ENCODE data around the gene PRKCE. TPM values are rescaled to one million over a fixed set of nuclear protein-coding genes. Genes with fewer than 3 reads are reported as not detected.
A peak's percentile ranks its signal among the peaks of the same experiment; 100 is the strongest.

Gene PRKCE
- total and polyA plus RNA-seq, 4 experiments from 2014 or later: 1.8 to 21.7 (median 11.0) TPM

GRCh38 chr2:45797451-45798230, 146.2 kb downstream of the PRKCE start:
- H3K36me3 ChIP-seq (ENCODE audit: insufficient read depth, low read length): no peaks in the 10 kb centered on the region
- ChIA-PET CTCF (ENCODE audit: partially characterized antibody) (interaction anchor here (1.2 to 3.8 kb wide), 2 partner anchors 9 to 18 kb away, joined by 4 to 19 read pairs; no protein-coding TSS in a partner anchor), POLR2A (ENCODE audit: partially characterized antibody) (no interaction called here)
- H3K27me3 Mint-ChIP-seq: no peaks in the 10 kb centered on the region
- H3K27me3 ChIP-seq (ENCODE audit: insufficient read depth, low read length): no peaks in the 10 kb centered on the region
- peaks cover 0 to 4% of the 10 kb centered on the region in 2 donors for H3K36me3 Mint-ChIP-seq
- no peak for DNase-seq
- H3K4me3 Mint-ChIP-seq: no peak overlapping the region
- H3K27ac Mint-ChIP-seq: no peak overlapping the region
- peaks cover 2 to 7% (median 4%) of the 10 kb centered on the region in 4 donors for H3K4me1 Mint-ChIP-seq
- H3K9me3 Mint-ChIP-seq: no peaks in the 10 kb centered on the region
- intact Hi-C loops (cut with micrococcal nuclease): no loop called here
- H3K4me1 ChIP-seq (ENCODE audit: insufficient read depth, low read length): no peaks in the 10 kb centered on the region
- no peak overlapping the region for H3K4me3 ChIP-seq (ENCODE audit: low read length in 2 of 2)
- H3K27ac ChIP-seq (ENCODE audit: low read depth, low read length): no peak overlapping the region
- no peaks in the 10 kb centered on the region for H3K9me3 ChIP-seq (ENCODE audit: control insufficient read depth in 1 of 2, low read length in 2 of 2)

- H3K4me3 ChIP-seq (ENCODE audit: low read length in 2 of 2): no peak overlapping the region
- ChIA-PET POLR2A (ENCODE audit: partially characterized antibody) (no interaction called here), CTCF (ENCODE audit: partially characterized antibody) (no interaction called here)
- intact Hi-C loops (cut with micrococcal nuclease): no loop called here
- peaks cover 0 to 3% (median 2%) of the 10 kb centered on the region in 4 donors for H3K4me1 Mint-ChIP-seq
- no peaks in the 10 kb centered on the region for H3K36me3 ChIP-seq (ENCODE audit: insufficient read depth, low read length)
- no peaks in the 10 kb centered on the region for H3K27me3 ChIP-seq (ENCODE audit: insufficient read depth, low read length)
- no peaks in the 10 kb centered on the region for H3K9me3 ChIP-seq (ENCODE audit: control insufficient read depth in 1 of 2, low read length in 2 of 2)
- H3K27ac ChIP-seq (ENCODE audit: low read depth, low read length): no peak overlapping the region
- H3K4me3 Mint-ChIP-seq: no peak overlapping the region
- no peak overlapping the region for H3K27ac Mint-ChIP-seq
- peaks cover 0 to 4% of the 10 kb centered on the region in 2 donors for H3K36me3 Mint-ChIP-seq
- DNase-seq: no peak
- no peaks in the 10 kb centered on the region for H3K9me3 Mint-ChIP-seq
- no peaks in the 10 kb centered on the region for H3K27me3 Mint-ChIP-seq
- no peaks in the 10 kb centered on the region for H3K4me1 ChIP-seq (ENCODE audit: insufficient read depth, low read length)
Measured at GRCh38 chr2:45799679-45800381, 148.4 kb downstream of the PRKCE start.

- intact Hi-C loops (cut with micrococcal nuclease): no loop called here
- DNase-seq: no peak
- Histone ChIP-seq H3K9me3 (ENCODE audit: control insufficient read depth in 1 of 2, low read length in 2 of 2) (no peaks in the 10 kb centered on the region), H3K27ac (ENCODE audit: low read depth, low read length) (no peak overlapping the region), H3K4me1 (ENCODE audit: insufficient read depth, low read length) (no peaks in the 10 kb centered on the region), H3K36me3 (ENCODE audit: insufficient read depth, low read length) (no peaks in the 10 kb centered on the region), H3K27me3 (ENCODE audit: insufficient read depth, low read length) (no peaks in the 10 kb centered on the region), H3K4me3 (ENCODE audit: low read length in 2 of 2) (no peak overlapping the region)
- ChIA-PET POLR2A (ENCODE audit: partially characterized antibody) (no interaction called here), CTCF (ENCODE audit: partially characterized antibody) (interaction anchor here (1.2 kb wide), 1 partner anchor 23 kb away, joined by 4 read pairs; no protein-coding TSS in a partner anchor)
- peaks cover 0 to 4% (median 2%) of the 10 kb centered on the region in 4 donors for H3K4me1 Mint-ChIP-seq
- no peaks in the 10 kb centered on the region for H3K9me3 Mint-ChIP-seq
- H3K36me3 Mint-ChIP-seq: no peaks in the 10 kb centered on the region
- no peak overlapping the region for H3K27ac Mint-ChIP-seq
- H3K4me3 Mint-ChIP-seq: no peak overlapping the region
- no peaks in the 10 kb centered on the region for H3K27me3 Mint-ChIP-seq
Measured at GRCh38 chr2:45802499-45803138, 151.1 kb downstream of the PRKCE start.

- CTCF ChIA-PET (ENCODE audit: partially characterized antibody): interaction anchor here (1.1 kb wide), 1 partner anchor 26 kb away, joined by 4 read pairs; no protein-coding TSS in a partner anchor
- Histone ChIP-seq H3K4me1 (ENCODE audit: insufficient read depth, low read length) (no peaks in the 10 kb centered on the region), H3K4me3 (ENCODE audit: low read length in 2 of 2) (no peak overlapping the region), H3K27ac (ENCODE audit: low read depth, low read length) (no peak overlapping the region), H3K27me3 (ENCODE audit: insufficient read depth, low read length) (no peaks in the 10 kb centered on the region), H3K9me3 (ENCODE audit: control insufficient read depth in 1 of 2, low read length in 2 of 2) (no peaks in the 10 kb centered on the region), H3K36me3 (ENCODE audit: insufficient read depth, low read length) (no peaks in the 10 kb centered on the region)
- Mint-ChIP-seq H3K4me3 (no peak overlapping the region), H3K4me1 (peaks cover 0 to 5% (median 2%) of the 10 kb centered on the region in 4 donors), H3K27me3 (no peaks in the 10 kb centered on the region), H3K36me3 (no peaks in the 10 kb centered on the region), H3K9me3 (peaks cover 0 to 2% (median 0%) of the 10 kb centered on the region in 8 donors), H3K27ac (no peak overlapping the region)
- intact Hi-C loops (cut with micrococcal nuclease): no loop called here
- DNase-seq: no peak
- POLR2A ChIA-PET (ENCODE audit: partially characterized antibody): no interaction called here
Measured at GRCh38 chr2:45804987-45805755, 153.7 kb downstream of the PRKCE start.

GRCh38 chr2:45806563-45807358, 155.3 kb downstream of the PRKCE start:
- Histone ChIP-seq H3K4me1 (ENCODE audit: insufficient read depth, low read length) (no peaks in the 10 kb centered on the region), H3K27me3 (ENCODE audit: insufficient read depth, low read length) (no peaks in the 10 kb centered on the region), H3K9me3 (ENCODE audit: control insufficient read depth in 1 of 2, low read length in 2 of 2) (no peaks in the 10 kb centered on the region), H3K4me3 (ENCODE audit: low read length in 2 of 2) (no peak overlapping the region), H3K36me3 (ENCODE audit: insufficient read depth, low read length) (no peaks in the 10 kb centered on the region), H3K27ac (ENCODE audit: low read depth, low read length) (no peak overlapping the region)
- Mint-ChIP-seq H3K4me1 (peaks cover 0 to 3% (median under 1%) of the 10 kb centered on the region in 4 donors), H3K27me3 (no peaks in the 10 kb centered on the region), H3K27ac (no peak overlapping the region), H3K36me3 (no peaks in the 10 kb centered on the region), H3K9me3 (peaks cover 0 to 2% (median 0%) of the 10 kb centered on the region in 8 donors), H3K4me3 (peak overlapping the region in 1 of 8 donors; percentile 16)
- CTCF ChIA-PET (ENCODE audit: partially characterized antibody): interaction anchor here (1.1 to 1.6 kb wide), 2 partner anchors 9 to 28 kb away, joined by 3 to 4 read pairs; no protein-coding TSS in a partner anchor
- POLR2A ChIA-PET (ENCODE audit: partially characterized antibody): no interaction called here
- DNase-seq: no peak
- intact Hi-C loops (cut with micrococcal nuclease): no loop called here

GRCh38 chr2:45808294-45808800, 156.9 kb downstream of the PRKCE start:
- Histone ChIP-seq H3K4me3 (ENCODE audit: low read length in 2 of 2) (no peak overlapping the region), H3K4me1 (ENCODE audit: insufficient read depth, low read length) (no peaks in the 10 kb centered on the region), H3K27me3 (ENCODE audit: insufficient read depth, low read length) (no peaks in the 10 kb centered on the region), H3K9me3 (ENCODE audit: control insufficient read depth in 1 of 2, low read length in 2 of 2) (no peaks in the 10 kb centered on the region), H3K36me3 (ENCODE audit: insufficient read depth, low read length) (no peaks in the 10 kb centered on the region), H3K27ac (ENCODE audit: low read depth, low read length) (no peak overlapping the region)
- peaks cover 0 to 2% (median 0%) of the 10 kb centered on the region in 8 donors for H3K9me3 Mint-ChIP-seq
- H3K27me3 Mint-ChIP-seq: no peaks in the 10 kb centered on the region
- CTCF ChIA-PET (ENCODE audit: partially characterized antibody): interaction anchor here (0.5 kb wide), 1 partner anchor 1202 kb away, joined by 3 read pairs; no protein-coding TSS in a partner anchor
- no peaks in the 10 kb centered on the region for H3K36me3 Mint-ChIP-seq
- H3K27ac Mint-ChIP-seq: no peak overlapping the region
- POLR2A ChIA-PET (ENCODE audit: partially characterized antibody): no interaction called here
- no peak for DNase-seq
- intact Hi-C loops (cut with micrococcal nuclease): no loop called here
- H3K4me1 Mint-ChIP-seq: peaks cover 0 to 3% (median under 1%) of the 10 kb centered on the region in 4 donors
- no peak overlapping the region for H3K4me3 Mint-ChIP-seq

Measured in CD4-positive, alpha-beta memory T cell (primary cell).